CD4-positive, alpha-beta T cell treated with Interleukin-2 at 100 ng/mL for 4 hours (primary cell): ENCODE data around the gene PTPRN2.
"Not testable (repeated sequence)": the region's sequence is repeated elsewhere in the genome, so short reads cannot be mapped to it uniquely, and the experiment has no call there.

ENCODE experiments used
- DNase-seq: peaks from one replicate; pipeline ENCODE4 v3.0.0-alpha.2; 2020; ENCODE audit warnings: low spot score

PTPRN2 gene

GRCh38 chr7:158174947-158175346 lies 412.7 kb downstream of the PTPRN2 start:
- DNase-seq = no peak

GRCh38 chr7:158167373-158167772 lies 420.2 kb downstream of the PTPRN2 start:
- no peak for DNase-seq

DNA sequence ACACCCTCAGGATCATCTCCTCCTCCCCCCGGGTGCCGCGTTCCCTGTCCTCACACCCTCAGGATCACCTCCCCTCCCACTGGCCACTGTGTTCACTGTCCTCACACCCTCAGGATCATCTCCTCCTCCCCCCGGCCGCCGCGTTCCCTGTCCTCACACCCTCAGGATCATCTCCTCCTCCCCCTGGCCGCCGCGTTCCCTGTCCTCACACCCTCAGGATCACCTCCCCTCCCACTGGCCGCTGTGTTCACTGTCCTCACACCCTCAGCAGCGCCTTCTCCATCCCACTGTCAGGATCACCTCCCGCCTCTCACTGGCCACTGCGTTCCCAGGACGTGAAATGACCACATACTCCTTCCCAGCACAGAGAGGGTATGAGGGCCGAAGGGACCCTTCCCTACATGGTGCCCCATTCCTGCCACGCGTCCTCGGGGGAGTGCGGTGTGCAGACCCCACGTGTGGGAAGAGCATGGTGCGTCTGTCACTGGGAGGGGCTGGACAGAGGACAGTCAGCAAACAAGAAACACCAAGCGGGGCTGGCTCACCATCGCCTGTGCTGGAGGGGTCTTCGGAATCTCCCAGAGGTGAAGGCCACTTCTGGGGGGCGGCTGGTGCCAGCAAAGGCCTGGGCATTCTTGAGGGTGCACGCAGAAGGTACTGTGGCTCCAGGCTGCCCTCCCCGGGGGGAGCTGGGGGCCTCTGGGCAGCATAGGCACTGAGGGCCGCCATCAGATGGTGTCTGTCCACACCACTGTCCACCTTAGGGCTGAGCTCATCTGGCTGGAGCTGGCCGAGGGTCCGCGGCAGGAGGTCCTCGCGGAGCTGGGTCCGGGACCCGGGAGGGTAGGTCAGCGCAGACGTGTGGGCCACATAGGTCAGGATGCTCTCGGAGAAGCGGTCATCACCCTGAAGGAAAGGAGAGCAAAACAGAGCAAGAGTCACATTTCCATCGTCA lies 421.0 kb downstream of the PTPRN2 start:
- no peak for DNase-seq

DNA sequence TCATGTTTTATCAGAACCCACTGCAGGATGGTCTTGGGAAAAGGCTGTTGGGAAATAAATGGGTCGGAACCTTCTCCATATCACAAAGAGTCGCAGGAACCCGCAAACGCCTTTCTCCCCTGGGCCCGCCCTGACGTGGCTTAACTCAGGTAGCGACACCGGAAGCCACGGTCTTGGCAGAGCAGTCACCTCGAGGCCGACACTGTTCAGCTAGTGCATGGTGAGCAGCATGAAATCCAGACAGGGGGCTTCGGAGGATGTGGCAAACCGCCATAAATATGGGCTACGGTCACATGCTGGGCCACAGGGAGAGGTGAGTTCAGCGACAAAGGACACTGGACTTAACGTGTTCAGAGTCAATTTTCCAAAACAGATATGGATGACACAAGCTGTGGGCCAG lies 421.9 kb downstream of the PTPRN2 start:
- DNase-seq = no peak

- DNase-seq = no peak
Measured at GRCh38 chr7:158164101-158165095, 423.2 kb downstream of the PTPRN2 start.

GRCh38 chr7:158161194-158161593 lies 426.4 kb downstream of the PTPRN2 start:
- DNase-seq = no peak

DNA sequence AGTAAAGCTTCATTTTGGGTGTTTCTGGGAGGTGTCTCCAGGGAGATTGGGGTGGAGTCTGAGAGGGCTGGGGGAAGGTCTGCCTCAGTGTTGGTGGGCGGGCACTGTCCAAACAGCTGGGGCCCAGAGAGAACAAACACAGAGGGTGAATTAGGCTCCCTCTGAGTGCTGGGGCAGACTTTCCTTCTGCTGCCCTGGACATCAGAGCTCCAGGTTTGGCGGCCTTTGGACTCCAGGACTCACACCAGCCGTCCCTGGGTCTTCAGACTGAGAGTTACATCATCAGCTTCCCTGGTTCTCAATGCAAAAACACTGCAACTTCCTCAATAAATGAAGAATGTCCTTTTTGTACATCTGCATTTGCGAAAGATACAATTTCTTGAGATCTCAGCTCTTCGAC lies 427.4 kb downstream of the PTPRN2 start:
- DNase-seq = no peak

DNA sequence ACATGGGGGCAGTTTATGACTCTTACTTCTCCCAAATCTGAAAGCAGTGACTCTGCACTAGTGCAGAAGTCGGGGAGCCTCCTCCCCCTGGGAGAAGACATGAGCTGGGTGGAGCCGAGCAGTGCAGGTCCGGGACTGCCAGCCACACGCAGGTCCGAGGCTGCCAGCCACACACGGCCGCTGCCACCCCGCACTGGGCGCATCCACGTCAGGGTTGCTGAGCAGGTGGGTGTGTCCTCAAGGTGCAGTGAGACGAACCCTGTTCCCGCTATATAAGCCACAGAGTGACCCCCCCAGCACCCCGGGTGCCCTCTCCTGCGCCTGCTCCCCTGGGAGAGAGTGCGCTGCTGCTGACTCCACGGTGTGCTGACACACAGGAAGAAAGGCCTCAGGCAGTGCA lies 430.2 kb downstream of the PTPRN2 start:
- DNase-seq = no peak

DNA sequence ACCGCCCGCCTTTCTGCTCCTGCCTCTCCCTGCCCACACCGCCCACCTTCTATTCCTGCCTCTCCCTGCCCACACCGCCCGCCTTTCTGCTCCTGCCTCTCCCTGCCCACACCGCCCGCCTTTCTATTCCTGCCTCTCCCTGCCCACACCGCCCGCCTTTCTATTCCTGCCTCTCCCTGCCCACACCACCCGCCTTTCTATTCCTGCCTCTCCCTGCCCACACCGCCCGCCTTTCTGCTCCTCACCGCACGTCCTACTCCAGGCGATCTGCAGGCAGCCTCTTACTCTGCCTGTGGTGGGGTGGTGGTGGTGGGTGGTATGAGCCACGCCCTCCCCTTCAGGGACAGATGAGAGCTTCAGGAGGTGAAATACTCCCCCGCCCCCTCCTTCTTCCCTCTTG lies 436.4 kb downstream of the PTPRN2 start:
- DNase-seq = not testable (repeated sequence)

DNA sequence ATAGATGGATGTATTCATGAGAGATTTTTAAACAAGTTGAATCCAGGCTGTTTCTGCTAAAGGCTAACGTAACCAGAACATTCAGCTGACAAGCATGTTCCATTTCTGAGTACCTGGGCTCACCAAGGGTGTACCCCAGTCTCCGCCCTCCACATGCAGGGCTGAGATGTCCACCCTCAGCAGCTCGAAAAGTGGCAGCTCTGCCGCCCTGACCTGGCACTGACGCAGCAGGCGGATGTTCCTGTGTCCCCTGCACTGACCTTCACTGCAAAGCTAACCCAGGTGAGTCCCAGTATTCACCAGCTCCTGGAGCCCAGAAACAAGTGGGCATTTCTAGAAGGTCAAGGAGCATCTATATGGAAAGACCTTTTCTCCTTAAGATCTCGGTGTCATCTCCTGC lies 437.4 kb downstream of the PTPRN2 start:
- DNase-seq = no peak

GRCh38 chr7:158147431-158147830 lies 440.2 kb downstream of the PTPRN2 start:
- not testable (repeated sequence) for DNase-seq

- DNase-seq = no peak
Measured at GRCh38 chr7:158145370-158145769, 442.3 kb downstream of the PTPRN2 start.

DNA sequence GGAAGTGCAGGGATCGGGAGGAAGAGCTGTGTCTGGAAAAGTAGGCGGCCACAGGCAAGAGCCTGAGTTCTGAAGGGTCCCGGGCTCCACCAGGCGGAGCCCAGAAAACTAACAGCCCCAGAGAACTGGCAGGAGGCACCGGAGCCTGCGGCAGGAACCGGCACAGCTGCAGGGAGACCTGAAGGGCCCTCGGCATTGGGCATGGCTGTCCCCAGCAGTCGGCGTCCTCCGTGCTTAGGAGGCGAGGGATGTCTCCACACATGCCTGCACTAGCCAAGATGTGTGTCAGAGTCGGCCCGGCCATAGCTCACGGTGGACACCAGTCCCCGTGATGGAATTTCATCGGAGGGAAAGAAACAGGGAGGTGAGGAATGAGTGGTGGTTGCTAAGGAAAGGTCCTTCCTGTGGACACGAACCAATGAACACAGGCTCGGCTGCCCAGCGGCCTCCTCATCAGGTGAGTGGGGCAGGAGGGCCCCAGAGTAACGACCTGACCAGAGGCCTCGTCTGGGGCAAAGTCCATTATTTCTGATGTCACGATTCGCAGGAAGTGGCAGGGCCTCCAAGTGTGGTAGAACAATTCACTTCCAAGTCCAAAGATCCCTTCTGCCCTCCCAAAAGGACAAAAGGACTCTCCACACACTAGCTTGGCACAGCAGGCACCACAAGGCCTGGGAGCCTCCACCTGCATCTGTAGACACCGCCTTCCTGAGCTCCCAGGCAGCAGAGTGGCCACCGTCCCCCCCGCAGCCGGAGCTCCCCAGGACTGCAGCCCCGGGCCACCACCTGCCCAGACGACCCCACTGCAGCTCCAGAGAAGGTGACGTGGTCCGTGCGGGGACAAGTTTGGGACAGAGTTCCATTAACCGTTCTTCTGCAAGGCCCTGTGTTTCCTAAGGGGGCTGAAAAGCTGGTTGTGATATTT lies 444.2 kb downstream of the PTPRN2 start:
- no peak for DNase-seq

- no peak for DNase-seq
Measured at GRCh38 chr7:158142657-158143056, 445.0 kb downstream of the PTPRN2 start.

GRCh38 chr7:158141806-158142518 lies 445.7 kb downstream of the PTPRN2 start:
- no peak for DNase-seq

- DNase-seq = no peak
Measured at GRCh38 chr7:158141221-158141582, 446.4 kb downstream of the PTPRN2 start.

GRCh38 chr7:158140538-158141220 lies 446.9 kb downstream of the PTPRN2 start:
- DNase-seq = no peak

DNA sequence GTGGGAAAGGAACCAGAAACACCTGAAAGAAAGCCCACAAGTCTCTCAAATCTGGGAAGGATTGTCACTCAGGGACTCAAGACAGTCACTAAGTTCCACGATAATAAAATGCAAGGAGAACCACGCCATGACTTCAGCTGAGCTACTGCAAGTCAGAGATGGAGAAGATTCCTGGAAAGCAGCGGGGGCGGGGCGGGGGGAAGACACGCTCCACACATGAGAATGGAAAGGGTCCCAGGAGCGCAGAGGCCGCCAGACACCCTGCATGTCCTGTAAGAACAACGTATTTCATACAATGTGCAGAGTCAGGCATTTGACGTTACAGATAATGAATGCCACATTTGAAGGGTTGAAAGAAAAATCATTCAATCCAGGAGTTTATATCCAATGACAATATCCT lies 448.1 kb downstream of the PTPRN2 start:
- DNase-seq = no peak

GRCh38 chr7:158138329-158138597 lies 449.4 kb downstream of the PTPRN2 start:
- DNase-seq = no peak

DNA sequence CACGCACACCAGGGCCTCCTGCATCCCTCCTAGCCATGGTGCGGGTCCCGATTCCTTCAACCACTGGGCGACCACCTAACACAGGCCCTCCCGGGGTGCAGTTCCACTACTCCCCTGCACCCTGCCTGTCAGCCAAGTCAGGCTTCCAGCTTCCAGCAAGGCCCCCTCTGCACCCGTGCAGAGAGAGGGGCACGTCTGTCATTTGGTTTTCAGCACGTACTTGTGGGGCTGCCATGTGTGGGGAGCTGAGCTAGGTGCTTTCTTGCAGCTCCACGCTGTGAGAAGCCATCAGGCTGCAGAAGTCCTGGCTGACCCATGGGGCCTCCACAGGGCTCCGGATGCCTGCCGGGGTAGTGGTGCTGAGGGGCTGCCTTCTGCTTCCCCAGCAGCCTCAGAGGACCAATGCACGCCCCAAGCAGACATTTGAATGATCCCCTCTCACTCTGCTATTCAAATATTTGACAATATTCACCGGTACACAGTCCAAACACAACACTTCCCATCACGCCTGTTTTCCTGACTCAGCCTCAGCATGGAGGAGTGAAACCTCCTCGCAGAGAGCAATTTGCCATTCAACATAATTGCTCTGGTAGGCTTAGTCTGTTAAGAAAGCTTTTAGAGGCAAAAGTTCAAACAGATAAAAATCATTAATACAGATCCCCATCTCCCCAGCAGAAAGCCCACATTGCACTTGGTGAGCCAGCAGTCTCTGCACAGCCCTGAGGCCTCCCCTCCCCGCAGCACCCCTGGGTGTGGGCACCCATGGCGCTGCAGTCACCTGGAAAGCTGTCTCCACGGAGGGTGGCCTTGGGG lies 449.9 kb downstream of the PTPRN2 start:
- DNase-seq = no peak
